Measurements from ENCODE around the gene HTR3D. TPM values are rescaled to one million over a fixed set of nuclear protein-coding genes. Genes with fewer than 3 reads are reported as not detected.
A peak's percentile ranks its signal among the peaks of the same experiment; 100 is the strongest.
"Not testable (repeated sequence)": the region's sequence is repeated elsewhere in the genome, so short reads cannot be mapped to it uniquely, and the experiment has no call there.

The HTR3D gene
- total and polyA plus RNA-seq, 2 experiments from 2014 or later: not detected

DNA sequence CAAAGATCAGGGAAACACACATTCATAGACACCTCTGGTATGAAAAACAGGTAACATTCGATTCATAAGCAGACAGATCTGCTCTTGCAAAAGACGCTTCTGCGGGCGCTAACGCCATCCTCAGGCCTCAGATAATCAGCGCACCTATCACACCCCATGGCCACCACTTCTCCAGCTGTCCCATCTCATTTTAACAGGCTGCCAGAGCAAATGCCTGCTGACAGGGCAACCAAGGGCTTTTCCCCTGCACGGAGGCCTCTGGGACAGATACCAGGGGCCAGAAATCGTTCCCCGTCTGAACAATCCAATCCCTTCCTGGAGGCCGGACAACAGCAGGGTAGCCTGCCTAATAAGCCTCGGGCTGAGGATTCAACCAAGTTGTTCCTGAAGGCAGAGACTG is 29.1 kb upstream of the HTR3D start:
- Histone ChIP-seq H3K27me3 (replicated peaks; ENCODE audit: insufficient read depth) (no peaks in the 10 kb centered on the region), H2AFZ (no peak overlapping the region), H3F3A (ENCODE audit: insufficient read depth) (peaks cover 19% of the 10 kb centered on the region), H3K4me2 (ENCODE audit: unreplicated experiment) (no peak overlapping the region), H3K9me2 (ENCODE audit: insufficient read depth) (no peaks in the 10 kb centered on the region), H3K27ac (no peak overlapping the region), H3K9ac (no peak overlapping the region), H3K36me3 (ENCODE audit: low read depth) (no peaks in the 10 kb centered on the region), H4K20me1 (ENCODE audit: insufficient read depth) (no peaks in the 10 kb centered on the region), H3K4me1 (ENCODE audit: insufficient read depth) (peaks cover 24% of the 10 kb centered on the region), H3K9me3 (ENCODE audit: low read depth) (no peaks in the 10 kb centered on the region), H3K4me3 (no peak overlapping the region), H3K79me2 (ENCODE audit: insufficient read depth) (peaks cover 66% of the 10 kb centered on the region)
- in situ Hi-C loops (cut with MboI): no loop called here
- TF ChIP-seq EZH2 (IDR thresholded peaks at IDR 0.05; ENCODE audit: insufficient read depth, poor library complexity, severe bottlenecking): no peak
- no peak for TF ChIP-seq EZH2phosphoT487 (IDR thresholded peaks at IDR 0.05; ENCODE audit: insufficient read depth, low read depth)
- no peak for DNase-seq
- WGBS, 2 experiments (ENCODE audit: low coverage in 1 of 2, low lambda C conversion rate in 2 of 2, missing lambda C conversion rate in 2 of 2): 93 to 94% methylated on average over 11 of the region's 11 CpGs

DNA sequence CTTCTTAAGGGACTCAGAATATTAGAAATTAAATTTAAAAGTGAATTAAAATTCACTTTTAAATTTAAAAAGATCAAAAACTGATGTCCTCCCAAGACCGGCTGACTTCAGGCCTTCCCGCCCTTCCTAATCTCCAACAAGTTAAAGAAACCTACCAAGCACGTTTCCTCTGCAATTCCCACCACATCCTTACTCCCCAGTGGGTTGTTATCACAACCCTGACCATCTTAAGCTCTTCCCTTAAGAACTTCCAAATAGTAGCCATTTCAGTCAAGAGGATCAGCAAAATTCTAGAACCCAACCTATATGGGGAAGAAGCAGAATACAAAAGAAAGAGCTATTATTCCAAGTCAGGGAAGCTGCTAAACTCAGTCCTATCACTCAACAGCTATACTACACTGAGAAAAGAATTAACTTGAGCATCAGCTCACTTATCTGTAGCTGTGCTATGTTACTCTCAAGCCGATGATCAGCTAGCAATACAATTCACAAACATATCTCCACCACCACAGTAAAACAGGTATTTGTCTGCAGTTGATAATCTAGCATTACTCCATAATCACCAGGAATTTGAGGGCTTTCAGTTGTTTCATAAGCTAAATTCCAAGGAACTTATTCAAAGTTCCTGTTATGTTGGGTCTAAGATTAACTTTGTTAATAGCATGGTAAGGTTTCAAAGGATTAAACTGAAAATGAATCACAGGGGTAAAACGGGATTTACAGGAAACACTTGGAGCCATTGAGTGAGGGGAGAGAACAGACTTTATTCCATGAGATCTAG is 28.2 kb upstream of the HTR3D start:
- DNase-seq: peak; percentile 75
- in situ Hi-C loops (cut with MboI): no loop called here
- H3K4me3 ChIP-seq: peak overlapping the region; percentile 40
- peak overlapping the region; percentile 77 for H3K27ac ChIP-seq
- peak overlapping the region; percentile 40 for H3K9ac ChIP-seq
- 71 to 75% methylated on average over 5 of the region's 5 CpGs for whole genome bisulfite sequencing, 2 experiments (ENCODE audit: low coverage in 1 of 2, low lambda C conversion rate in 2 of 2, missing lambda C conversion rate in 2 of 2)
- peak overlapping the region; percentile 68 for H3K4me2 ChIP-seq (ENCODE audit: unreplicated experiment)
- peaks cover 19% of the 10 kb centered on the region for H3F3A ChIP-seq (ENCODE audit: insufficient read depth)
- no peaks in the 10 kb centered on the region for H3K27me3 ChIP-seq (replicated peaks; ENCODE audit: insufficient read depth)
- H2AFZ ChIP-seq: peak overlapping the region; percentile 63
- H3K79me2 ChIP-seq (ENCODE audit: insufficient read depth): peaks cover 59% of the 10 kb centered on the region
- TF ChIP-seq EZH2phosphoT487 (IDR thresholded peaks at IDR 0.05; ENCODE audit: insufficient read depth, low read depth) (no peak), EZH2 (IDR thresholded peaks at IDR 0.05; ENCODE audit: insufficient read depth, poor library complexity, severe bottlenecking) (no peak)
- no peaks in the 10 kb centered on the region for H3K9me2 ChIP-seq (ENCODE audit: insufficient read depth)
- H3K9me3 ChIP-seq (ENCODE audit: low read depth): no peaks in the 10 kb centered on the region
- no peaks in the 10 kb centered on the region for H3K36me3 ChIP-seq (ENCODE audit: low read depth)
- no peaks in the 10 kb centered on the region for H4K20me1 ChIP-seq (ENCODE audit: insufficient read depth)
- H3K4me1 ChIP-seq (ENCODE audit: insufficient read depth): peaks cover 24% of the 10 kb centered on the region

GRCh38 chr3:184004476-184004875 is 27.1 kb upstream of the HTR3D start:
- H3K4me2 ChIP-seq (ENCODE audit: unreplicated experiment): no peak overlapping the region
- in situ Hi-C loops (cut with MboI): no loop called here
- H3K27ac ChIP-seq: peak overlapping the region; percentile 77; the same call in 1 of the 2 replicates
- H3K9me3 ChIP-seq (ENCODE audit: low read depth): no peaks in the 10 kb centered on the region
- peaks cover 24% of the 10 kb centered on the region for H3K4me1 ChIP-seq (ENCODE audit: insufficient read depth)
- 0 out of 2 replicates have a peak, but pooled peaks cover 3% of the 10 kb centered on the region for H3K36me3 ChIP-seq (ENCODE audit: low read depth)
- no peak overlapping the region for H3K9ac ChIP-seq
- H4K20me1 ChIP-seq (ENCODE audit: insufficient read depth): no peaks in the 10 kb centered on the region
- WGBS, 2 experiments (ENCODE audit: low coverage in 1 of 2, low lambda C conversion rate in 2 of 2, missing lambda C conversion rate in 2 of 2): 98 to 100% methylated on average over 2 of the region's 2 CpGs
- no peak overlapping the region for H2AFZ ChIP-seq
- DNase-seq: no peak
- TF ChIP-seq EZH2 (IDR thresholded peaks at IDR 0.05; ENCODE audit: insufficient read depth, poor library complexity, severe bottlenecking) (no peak), EZH2phosphoT487 (IDR thresholded peaks at IDR 0.05; ENCODE audit: insufficient read depth, low read depth) (no peak)
- H3K27me3 ChIP-seq (replicated peaks; ENCODE audit: insufficient read depth): no peaks in the 10 kb centered on the region
- H3K79me2 ChIP-seq (ENCODE audit: insufficient read depth): peaks cover 54% of the 10 kb centered on the region
- H3K9me2 ChIP-seq (ENCODE audit: insufficient read depth): no peaks in the 10 kb centered on the region
- no peak overlapping the region for H3K4me3 ChIP-seq
- peaks cover 19% of the 10 kb centered on the region for H3F3A ChIP-seq (ENCODE audit: insufficient read depth)

DNA sequence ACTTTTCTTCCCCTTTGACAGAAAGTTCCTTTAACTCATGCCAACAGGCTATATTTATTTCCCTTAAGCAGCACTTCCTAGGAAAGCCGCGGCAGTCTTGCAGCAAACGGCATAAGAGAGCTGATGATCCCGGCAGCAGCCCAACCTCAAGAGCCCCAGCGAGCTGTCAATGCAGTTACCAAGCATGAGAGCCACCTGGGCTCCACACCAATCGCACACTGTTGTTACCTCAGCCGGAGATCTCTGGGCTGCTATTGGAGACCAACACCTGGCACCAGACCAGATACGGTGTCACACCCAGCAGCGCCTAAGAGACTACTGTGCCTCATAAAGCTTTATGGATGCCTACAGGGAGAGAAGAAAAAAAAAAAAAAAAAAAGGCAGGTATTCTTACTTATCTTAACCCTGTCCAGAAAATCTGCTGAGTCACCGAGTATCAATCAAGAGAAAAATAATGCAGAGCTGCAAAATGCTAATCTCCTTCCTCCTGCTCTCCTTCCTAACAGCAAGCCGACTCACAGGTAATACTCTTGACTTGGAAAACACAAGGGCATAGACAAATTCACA is 25.5 kb upstream of the HTR3D start:
- WGBS, 2 experiments (ENCODE audit: low coverage in 1 of 2, low lambda C conversion rate in 2 of 2, missing lambda C conversion rate in 2 of 2): 74% methylated on average over 11 of the region's 11 CpGs
- H3K79me2 ChIP-seq (ENCODE audit: insufficient read depth): peaks cover 40% of the 10 kb centered on the region
- H3K27ac ChIP-seq: no peak overlapping the region

DNA sequence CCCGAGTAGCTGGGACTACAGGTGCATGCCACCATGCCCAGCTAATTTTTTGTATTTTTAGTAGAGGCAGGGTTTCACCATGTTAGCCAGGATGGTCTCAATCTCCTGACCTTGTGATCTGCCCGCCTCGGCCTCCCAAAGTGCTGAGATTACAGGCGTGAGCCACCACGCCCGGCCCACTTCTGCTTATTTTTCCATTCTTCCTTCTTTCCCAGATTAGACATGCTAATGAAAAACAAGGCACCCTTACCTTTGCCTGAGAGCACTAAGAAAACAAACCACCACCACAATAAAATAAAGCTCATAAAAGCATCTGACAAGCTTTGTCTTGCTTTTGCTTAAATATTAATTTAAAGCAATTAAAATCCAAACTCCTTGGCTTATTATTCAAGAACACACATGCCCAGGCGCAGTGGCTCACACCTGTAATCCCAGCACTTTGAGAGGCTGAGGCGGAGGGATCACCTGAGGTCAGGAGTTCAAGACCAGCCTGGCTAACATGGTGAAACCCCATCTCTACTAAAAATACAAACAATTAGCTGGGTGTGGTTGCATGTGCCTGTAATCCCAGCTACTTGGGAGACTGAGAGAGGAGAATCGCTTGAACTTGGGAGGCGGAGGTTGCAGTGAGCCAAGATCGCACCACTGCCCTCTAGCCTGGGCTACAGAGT is 24.3 kb upstream of the HTR3D start:
- H3K36me3 ChIP-seq (ENCODE audit: low read depth); H2AFZ ChIP-seq; H3K4me2 ChIP-seq (ENCODE audit: unreplicated experiment); H3K4me3 ChIP-seq; H3K27ac ChIP-seq; H3K9me2 ChIP-seq (ENCODE audit: insufficient read depth); DNase-seq; H3K9me3 ChIP-seq (ENCODE audit: low read depth); in situ Hi-C loops (cut with MboI); H3K27me3 ChIP-seq (replicated peaks; ENCODE audit: insufficient read depth); H3K9ac ChIP-seq; H4K20me1 ChIP-seq (ENCODE audit: insufficient read depth): not testable (repeated sequence)
- 98% methylated on average over 11 of the region's 11 CpGs for WGBS, 2 experiments (ENCODE audit: low coverage in 1 of 2, low lambda C conversion rate in 2 of 2, missing lambda C conversion rate in 2 of 2)
- H3F3A ChIP-seq (ENCODE audit: insufficient read depth): peaks cover 19% of the 10 kb centered on the region
- peaks cover 38% of the 10 kb centered on the region for H3K79me2 ChIP-seq (ENCODE audit: insufficient read depth)
- peaks cover 24% of the 10 kb centered on the region for H3K4me1 ChIP-seq (ENCODE audit: insufficient read depth)

More for the DNA sequence above, 25.5 kb upstream of the HTR3D start:
- Histone ChIP-seq H3K4me1 (ENCODE audit: insufficient read depth) (peaks cover 24% of the 10 kb centered on the region), H3K9ac (no peak overlapping the region), H3K9me2 (ENCODE audit: insufficient read depth) (no peaks in the 10 kb centered on the region), H3K9me3 (ENCODE audit: low read depth) (no peaks in the 10 kb centered on the region), H2AFZ (no peak overlapping the region), H3K4me2 (ENCODE audit: unreplicated experiment) (no peak overlapping the region), H3F3A (ENCODE audit: insufficient read depth) (peaks cover 19% of the 10 kb centered on the region), H3K4me3 (no peak overlapping the region), H3K27me3 (replicated peaks; ENCODE audit: insufficient read depth) (no peaks in the 10 kb centered on the region), H4K20me1 (ENCODE audit: insufficient read depth) (no peaks in the 10 kb centered on the region), H3K36me3 (ENCODE audit: low read depth) (0 out of 2 replicates have a peak, but pooled peaks cover 4% of the 10 kb centered on the region)
- no peak for TF ChIP-seq EZH2phosphoT487 (IDR thresholded peaks at IDR 0.05; ENCODE audit: insufficient read depth, low read depth)
- TF ChIP-seq EZH2 (IDR thresholded peaks at IDR 0.05; ENCODE audit: insufficient read depth, poor library complexity, severe bottlenecking): no peak
- peak; percentile 14 for DNase-seq
- in situ Hi-C loops (cut with MboI): no loop called here

All from GM23248 (cell line).